K562 (cell line): ENCODE results near the gene TMEM204. TPM values are rescaled to one million over a fixed set of nuclear protein-coding genes. Genes with fewer than 3 reads are reported as not detected.

Experiments
- ATAC-seq: fragments of 200-7000 bp; cut with Tn5 transposase; 3 replicates; pipeline ENCODE4 v1.9.1; 2020; ENCODE audit warnings: moderate library complexity
- BruUV-seq: library from RNA; stranded (reverse); fragments of 400-500 nt; replicated peaks from 2 replicates; lab custom pipeline; 2021; lab: Mats Ljungman, UMichigan
- CTCF ChIA-PET: fragments of 300-600 bp; formaldehyde crosslinking; extraction: SDS; loops from one replicate; lab custom pipeline; 2021; ENCODE audit warnings: low intra/inter-chr PET ratio; lab: Yijun Ruan, JAX
- POLR2A ChIA-PET: fragments of 300-600, 350-650 bp; sonication (Branson Sonifier 250); formaldehyde crosslinking; extraction: SDS; loops from one replicate; lab custom pipeline; 2021; ENCODE audit warnings: antibody characterized with exemption, inconsistent platforms; lab: Yijun Ruan, JAX
- DNase-seq, 4 experiments: peaks; one replicate each; pipeline versions ENCODE4 v3.0.0 to v3.0.0-alpha.2; 2011 to 2018; ENCODE audit warnings: low spot score in 3 of 4, mixed read lengths in 3 of 4; ENCODE audit errors: extremely low read depth in 1 of 4
- FAIRE-seq: peaks from 2 replicates; lab custom pipeline; 2011; peaks lifted over from hg19 to GRCh38; lab: Jason Lieb, UNC
- H2AFZ ChIP-seq: 2 replicates; pipeline ENCODE4 v1.6.0; 2011; ENCODE audit warnings: low read depth, low read length, control low read depth, inconsistent platforms
- H3K27ac ChIP-seq: fragments of 200-600 bp; 3 replicates; pipeline ENCODE4 v1.8.0; 2011; ENCODE audit warnings: low read depth, mild to moderate bottlenecking, control low read depth, inconsistent platforms, low read length, moderate library complexity, mixed read lengths; ENCODE audit errors: extremely low read depth
- H3K27me3 ChIP-seq, 2 experiments: fragments of 300-600 bp in 1 of 2; 2 replicates in 1 of 2; 3 replicates in 1 of 2; pipeline versions ENCODE4 v1.6.0 to v1.8.0; 2011; ENCODE audit warnings: inconsistent platforms in 2 of 2, low read length in 2 of 2, mild to moderate bottlenecking in 1 of 2, mixed read lengths in 1 of 2, moderate library complexity in 1 of 2; ENCODE audit not compliant: control insufficient read depth in 2 of 2, insufficient read depth in 2 of 2
- H3K36me3 ChIP-seq: fragments of 300-600 bp; 3 replicates; pipeline ENCODE4 v1.8.0; 2011; ENCODE audit warnings: mild to moderate bottlenecking, low read length, inconsistent platforms; ENCODE audit not compliant: control insufficient read depth, insufficient read depth
- H3K4me1 ChIP-seq, 2 experiments: fragments of 200-600 bp in 1 of 2; replicated peaks in 1 of 2; 2 replicates in 1 of 2; 3 replicates in 1 of 2; pipeline versions ENCODE4 v1.5.1 to v1.8.0; 2011; ENCODE audit warnings: inconsistent platforms in 2 of 2, low read length in 2 of 2, mild to moderate bottlenecking in 1 of 2, mixed read lengths in 1 of 2, moderate library complexity in 1 of 2; ENCODE audit not compliant: control insufficient read depth in 2 of 2, insufficient read depth in 2 of 2
- H3K4me2 ChIP-seq: 2 replicates; pipeline ENCODE4 v1.6.1; 2011; ENCODE audit warnings: low read length, control low read depth, inconsistent platforms, mixed read lengths; ENCODE audit not compliant: insufficient read depth
- H3K4me3 ChIP-seq: fragments of 200-600 bp; sonication (generic), shearing (Covaris generic); 2 replicates; pipeline ENCODE4 v1.5.1; 2016; ENCODE audit warnings: control low read depth, inconsistent platforms
- H3K79me2 ChIP-seq: fragments of 200-600 bp; 3 replicates; pipeline ENCODE4 v1.8.0; 2011; ENCODE audit warnings: low read length, inconsistent platforms; ENCODE audit not compliant: control insufficient read depth, insufficient read depth
- H3K9ac ChIP-seq, 2 experiments: 2 replicates each; pipeline versions ENCODE4 v1.6.0 to v1.6.1; 2011; ENCODE audit warnings: low read depth in 2 of 2, low read length in 2 of 2, control low read depth in 1 of 2, inconsistent platforms in 1 of 2, mild to moderate bottlenecking in 1 of 2, mixed read lengths in 1 of 2; ENCODE audit not compliant: insufficient read depth in 1 of 2
- H3K9me1 ChIP-seq: one replicate; pipeline ENCODE4 v1.6.0; 2011; ENCODE audit warnings: inconsistent platforms, mild to moderate bottlenecking, low read length, moderate library complexity; ENCODE audit not compliant: control insufficient read depth, insufficient read depth
- H3K9me3 ChIP-seq: replicated peaks from 2 replicates; pipeline ENCODE4 v1.5.1; 2011; ENCODE audit warnings: low read depth, low read length, inconsistent platforms; ENCODE audit not compliant: control insufficient read depth, insufficient read depth
- H4K20me1 ChIP-seq: replicated peaks from 2 replicates; pipeline ENCODE4 v1.6.1; 2011; ENCODE audit warnings: low read length, inconsistent platforms, mixed read lengths; ENCODE audit not compliant: control insufficient read depth, insufficient read depth
- SIN3B ChIP-seq: fragments of 450-650 bp; IDR thresholded peaks from 2 replicates; pipeline ENCODE4 v1.6.1; 2017; ENCODE audit warnings: low read depth, mild to moderate bottlenecking, moderate library complexity
- SMARCA5 ChIP-seq: fragments of 450-650 bp; IDR thresholded peaks from 2 replicates; pipeline ENCODE4 v1.6.1; 2016
- ZNF407 ChIP-seq: fragments of 450-650 bp; IDR thresholded peaks from 2 replicates; pipeline ENCODE4 v1.6.1; 2016; ENCODE audit warnings: low read depth
- ZNF507 ChIP-seq: conservative IDR thresholded peaks from 2 replicates; pipeline ENCODE4 v1.6.1; 2017; ENCODE audit warnings: missing genetic modification characterization, missing compliant biosample characterization
- ZNF57 ChIP-seq: fragments of 450-650 bp; formaldehyde crosslinking; IDR thresholded peaks from 2 replicates; pipeline ENCODE4 v1.4.0; 2020; ENCODE audit warnings: mild to moderate bottlenecking, moderate library complexity
- WGBS: fragments of 100-300 bp; shearing (Covaris generic); methylation state at CpG from one replicate; pipeline ENCODE4 v1.1.6; 2016; ENCODE audit warnings: low coverage, mixed read lengths; ENCODE audit not compliant: insufficient coverage; ENCODE audit errors: missing lambda C conversion rate; 5-methylcytosine and 5-hydroxymethylcytosine counted together
- in situ Hi-C: fragments of 300-500 bp; cut with MboI; formaldehyde crosslinking; loops from 4 replicates; pipeline ENCODE4 v1.15.0; 2018; ENCODE audit warnings: inconsistent platforms, mixed read lengths
- intact Hi-C: fragments of 100-400 bp; cut with micrococcal nuclease; formaldehyde crosslinking; loops from 2 replicates; pipeline ENCODE4 v1.14.2; 2022
- polyA plus RNA-seq, 8 experiments: library from polyadenylated mRNA; depleted of rRNA in 4 of 8; stranded (reverse) in 5 of 8; unstranded in 3 of 8; fragments of >200 nt; fragmentation: Nextera tagmentation in 2 of 8; fragmentation: Illumina TruSeq in 1 of 8; extraction: Ambion mirVana in 2 of 8; extraction: Trizol in 1 of 8; gene quantifications; 2 replicates each; pipeline versions ENCODE4 v1.2.1 to v1.2.3, GENCODE V29; 2011 to 2014; ENCODE audit warnings: inconsistent platforms in 1 of 8, missing spikeins in 1 of 8
- total RNA-seq, 7 experiments: library from RNA; depleted of rRNA in 6 of 7; stranded (reverse); fragments of >200 nt in 6 of 7; fragmentation: Illumina TruSeq in 2 of 7; extraction: Trizol in 2 of 7; gene quantifications; 2 replicates each; pipeline versions ENCODE4 v1.2.1 to v1.2.3, GENCODE V29; 2011 to 2021; ENCODE audit warnings: low replicate concordance in 1 of 7

The TMEM204 gene
- total and polyA plus RNA-seq, 9 of the 15 experiments (the other 6 are each of a cell fraction or from before 2014, with no cell fraction given), result 0.04 to 0.18 TPM; not detected in 7

GRCh38 chr16:1556254-1556653 lies 22.8 kb downstream of the TMEM204 start:
- Histone ChIP-seq H2AFZ (no peak overlapping the region), H3K9me1 (no peaks in the 10 kb centered on the region), H3K4me3 (no peak overlapping the region), H3K27ac (no peak overlapping the region), H3K27me3 (peaks cover under 1 to 12% of the 10 kb centered on the region in 2 experiments; a peak in 3 of 5 replicates), H3K79me2 (no peaks in the 10 kb centered on the region), H4K20me1 (no peaks in the 10 kb centered on the region), H3K4me1 (peaks cover 0 to 18% of the 10 kb centered on the region in 2 experiments; a peak in 3 of 5 replicates), H3K36me3 (no peaks in the 10 kb centered on the region), H3K4me2 (no peak overlapping the region), H3K9me3 (no peaks in the 10 kb centered on the region), H3K9ac (no peak overlapping the region; a peak in 1 of 4 replicates)
- DNase-seq (no peak), FAIRE-seq (no peak), ATAC-seq (no peak)
- in situ Hi-C loops, result no loop called here
- ChIA-PET CTCF (no interaction called here), POLR2A (no interaction called here)
- BruUV-seq, result no TSS peak
- WGBS, result 67% methylated on average over 13 of the region's 13 CpGs
- no peak for TF ChIP-seq ZNF407
- no peak for TF ChIP-seq ZNF57 (CRISPR knock-in tag)
- TF ChIP-seq ZNF507 (tag), result no peak
- no peak for TF ChIP-seq SIN3B
- no peak for TF ChIP-seq SMARCA5
- intact Hi-C loops, result no loop called here
